Aorta (tissue), 5 donors: ENCODE data around the gene RILPL2. TPM values are rescaled to one million over a fixed set of nuclear protein-coding genes. Genes with fewer than 3 reads are reported as not detected.

Source experiments
- ATAC-seq: fragments of 200-7000 bp; cut with Tn5 transposase; one replicate; pipeline ENCODE4 v1.9.1; 2022; ENCODE audit warnings: moderate library complexity; ENCODE audit not compliant: low FRiP score
- DNase-seq, 2 donors: peaks; one replicate each; pipeline ENCODE4 v3.0.0-alpha.2; 2020
- H3K27ac ChIP-seq, 2 donors: one replicate each; pipeline ENCODE4 v1.5.1; 2013; ENCODE audit warnings: low read length in 2 of 2, mild to moderate bottlenecking in 2 of 2, moderate library complexity in 2 of 2, control low read depth in 1 of 2, inconsistent platforms in 1 of 2, low read depth in 1 of 2
- H3K27me3 ChIP-seq, 2 donors: one replicate each; pipeline ENCODE4 v1.6.1; 2013; ENCODE audit warnings: control low read depth in 1 of 2, low read length in 1 of 2, mild to moderate bottlenecking in 1 of 2, moderate library complexity in 1 of 2; ENCODE audit not compliant: insufficient read depth in 2 of 2, control insufficient read depth in 1 of 2
- H3K36me3 ChIP-seq, 2 donors: one replicate each; pipeline ENCODE4 v1.6.1; 2013; ENCODE audit warnings: control low read depth in 1 of 2, low read length in 1 of 2, mild to moderate bottlenecking in 1 of 2; ENCODE audit not compliant: insufficient read depth in 2 of 2, control insufficient read depth in 1 of 2
- H3K4me1 ChIP-seq, 2 donors: one replicate each; pipeline ENCODE4 v1.6.1; 2013; ENCODE audit warnings: low read length in 2 of 2, control low read depth in 1 of 2, mild to moderate bottlenecking in 1 of 2, moderate library complexity in 1 of 2; ENCODE audit not compliant: insufficient read depth in 2 of 2, control insufficient read depth in 1 of 2
- H3K4me3 ChIP-seq, 2 donors: one replicate each; pipeline ENCODE4 v1.5.1; 2013; ENCODE audit warnings: low read length in 2 of 2, control low read depth in 1 of 2, mild to moderate bottlenecking in 1 of 2
- H3K9me3 ChIP-seq: one replicate; pipeline ENCODE4 v1.6.1; 2013; ENCODE audit warnings: mild to moderate bottlenecking, low read length; ENCODE audit not compliant: control insufficient read depth
- WGBS, 2 donors: extraction: QIAGEN DNeasy Blood & Tissue Kit; methylation state at CpG; one replicate each; pipeline ENCODE4 v1.1.7; 2013; 5-methylcytosine and 5-hydroxymethylcytosine counted together
- intact Hi-C, 2 donors: fragments of 100-400 bp; cut with DNase I; formaldehyde crosslinking; loops; one replicate each; pipeline versions ENCODE4 v1.14.2 to v1.15.0; 2022
- polyA plus RNA-seq, 2 donors: library from polyadenylated mRNA; stranded (reverse); fragments of 200-250 nt; gene quantifications; one replicate each; pipeline ENCODE4 v1.2.3, GENCODE V29; 2013
- total RNA-seq, 2 donors: library from RNA; stranded (reverse); fragmentation: NEBNext Ultra II Directional; extraction: Animal tissue kit (Norgen Biotek cat#: 25700); gene quantifications; one replicate each; pipeline ENCODE4 v1.2.1, GENCODE V29; 2021
- donor health status: healthy with polysubstance abuse.
- donor health status: Bipolar disorder and iron deficiency.
- donor health status: DM: no; HTN: no; CAD: no.
- donor health status: DM: no; HTN: no; CAD: no.
- donor health status: DM: yes; HTN: yes; CAD: no.

The RILPL2 gene
- total and polyA plus RNA-seq, 4 donors, result 12.6 to 25.3 (median 16.5) TPM

- Histone ChIP-seq H3K9me3 (no peaks in the 10 kb centered on the region), H3K4me1 (no peaks in the 10 kb centered on the region), H3K27ac (no peak overlapping the region), H3K27me3 (no peaks in the 10 kb centered on the region), H3K36me3 (peaks cover 6 to 16% of the 10 kb centered on the region in 2 donors), H3K4me3 (no peak overlapping the region)
- DNase-seq (no peak), ATAC-seq (no peak)
- WGBS, 2 donors, result 87% methylated on average over 9 of the region's 9 CpGs
- intact Hi-C loops, result no loop called here
Observed at GRCh38 chr12:123404581-123404980, 31.9 kb downstream of the RILPL2 start.

- 69 to 71% methylated on average over 15 of the region's 15 CpGs for WGBS, 2 donors
- no peak for DNase-seq
- Histone ChIP-seq H3K27ac (peak overlapping the region in 1 of 2 donors; percentile 38), H3K4me1 (no peaks in the 10 kb centered on the region), H3K4me3 (no peak overlapping the region), H3K27me3 (no peaks in the 10 kb centered on the region), H3K9me3 (no peaks in the 10 kb centered on the region), H3K36me3 (peaks cover 6 to 14% of the 10 kb centered on the region in 2 donors)
- intact Hi-C loops, result no loop called here
- ATAC-seq, result no peak
Observed at GRCh38 chr12:123401753-123402683, 34.5 kb downstream of the RILPL2 start.

GRCh38 chr12:123399255-123399617 lies 37.2 kb downstream of the RILPL2 start:
- no peaks in the 10 kb centered on the region for H3K27me3 ChIP-seq
- WGBS, 2 donors, result 9 to 15% methylated on average over 6 of the region's 6 CpGs
- H3K27ac ChIP-seq, result peak overlapping the region; percentile 38 to 93
- H3K4me1 ChIP-seq, result no peaks in the 10 kb centered on the region
- H3K9me3 ChIP-seq, result no peaks in the 10 kb centered on the region
- peaks cover 2 to 16% of the 10 kb centered on the region in 2 donors for H3K36me3 ChIP-seq
- H3K4me3 ChIP-seq, result no peak overlapping the region
- intact Hi-C loops, result loop anchor here (5.0 to 10.0 kb wide), 2 partner anchors 33 to 76 kb away; no protein-coding TSS in a partner anchor
- ATAC-seq (no peak), DNase-seq (no peak)

GRCh38 chr12:123398550-123399254 lies 37.8 kb downstream of the RILPL2 start:
- Histone ChIP-seq H3K9me3 (no peaks in the 10 kb centered on the region), H3K4me3 (no peak overlapping the region), H3K27me3 (no peaks in the 10 kb centered on the region), H3K36me3 (peaks cover 0 to 16% of the 10 kb centered on the region in 2 donors), H3K4me1 (no peaks in the 10 kb centered on the region), H3K27ac (peak overlapping the region; percentile 38 to 93)
- WGBS, 2 donors, result 3 to 6% methylated on average over 13 to 14 of the region's 14 CpGs
- DNase-seq, result peak; percentile 90 to 91
- intact Hi-C loops, result loop anchor here (5.0 to 10.0 kb wide), 2 partner anchors 34 to 76 kb away; no protein-coding TSS in a partner anchor
- peak; percentile 87 for ATAC-seq

GRCh38 chr12:123398177-123398549 lies 38.3 kb downstream of the RILPL2 start:
- Histone ChIP-seq H3K36me3 (peaks cover 0 to 11% of the 10 kb centered on the region in 2 donors), H3K9me3 (no peaks in the 10 kb centered on the region), H3K4me1 (no peaks in the 10 kb centered on the region), H3K27me3 (no peaks in the 10 kb centered on the region), H3K27ac (peak overlapping the region; percentile 38 to 49), H3K4me3 (no peak overlapping the region)
- WGBS, 2 donors, result 28 to 35% methylated on average over 9 to 10 of the region's 10 CpGs
- intact Hi-C loops, result loop anchor here (5.0 to 10.0 kb wide), 2 partner anchors 34 to 77 kb away; no protein-coding TSS in a partner anchor
- ATAC-seq, result peak; percentile 20
- DNase-seq, result peak in 1 of 2 donors; percentile 47

GRCh38 chr12:123397400-123397799 lies 39.1 kb downstream of the RILPL2 start:
- no peak for DNase-seq
- Histone ChIP-seq H3K27ac (peak overlapping the region; percentile 73 to 77), H3K4me1 (no peaks in the 10 kb centered on the region), H3K4me3 (no peak overlapping the region), H3K27me3 (no peaks in the 10 kb centered on the region), H3K9me3 (no peaks in the 10 kb centered on the region), H3K36me3 (peaks cover 0 to 9% of the 10 kb centered on the region in 2 donors)
- intact Hi-C loops, result loop anchor here (5.0 to 10.0 kb wide), 2 partner anchors 35 to 77 kb away; no protein-coding TSS in a partner anchor
- 31 to 37% methylated on average over 6 of the region's 6 CpGs for WGBS, 2 donors
- ATAC-seq, result no peak

GRCh38 chr12:123396954-123397353 lies 39.5 kb downstream of the RILPL2 start:
- Histone ChIP-seq H3K9me3 (no peaks in the 10 kb centered on the region), H3K27ac (peak overlapping the region; percentile 73 to 77), H3K4me1 (no peaks in the 10 kb centered on the region), H3K4me3 (no peak overlapping the region), H3K36me3 (peaks cover 0 to 7% of the 10 kb centered on the region in 2 donors), H3K27me3 (no peaks in the 10 kb centered on the region)
- DNase-seq (no peak), ATAC-seq (no peak)
- WGBS, 2 donors, result 20 to 23% methylated on average over 9 of the region's 9 CpGs
- intact Hi-C loops, result loop anchor here (5.0 to 10.0 kb wide), 2 partner anchors 35 to 78 kb away; no protein-coding TSS in a partner anchor

- intact Hi-C loops, result loop anchor here (5.0 to 10.0 kb wide), 2 partner anchors 36 to 78 kb away; no protein-coding TSS in a partner anchor
- 93 to 95% methylated on average over 2 of the region's 2 CpGs for WGBS, 2 donors
Observed at GRCh38 chr12:123396543-123396942, 39.9 kb downstream of the RILPL2 start.

More at GRCh38 chr12:123396543-123396942, 39.9 kb downstream of the RILPL2 start:
- ATAC-seq (no peak), DNase-seq (no peak)
- Histone ChIP-seq H3K4me1 (no peaks in the 10 kb centered on the region), H3K36me3 (peaks cover 0 to 7% of the 10 kb centered on the region in 2 donors), H3K27ac (peak overlapping the region; percentile 73 to 77), H3K27me3 (no peaks in the 10 kb centered on the region), H3K9me3 (no peaks in the 10 kb centered on the region), H3K4me3 (no peak overlapping the region)
